Measurements from ENCODE around the gene SMS. TPM values are rescaled to one million over a fixed set of nuclear protein-coding genes. Genes with fewer than 3 reads are reported as not detected.
"Not testable (repeated sequence)": the region's sequence is repeated elsewhere in the genome, so short reads cannot be mapped to it uniquely, and the experiment has no call there.

Gene SMS
- 75.7 TPM for total RNA-seq

DNA sequence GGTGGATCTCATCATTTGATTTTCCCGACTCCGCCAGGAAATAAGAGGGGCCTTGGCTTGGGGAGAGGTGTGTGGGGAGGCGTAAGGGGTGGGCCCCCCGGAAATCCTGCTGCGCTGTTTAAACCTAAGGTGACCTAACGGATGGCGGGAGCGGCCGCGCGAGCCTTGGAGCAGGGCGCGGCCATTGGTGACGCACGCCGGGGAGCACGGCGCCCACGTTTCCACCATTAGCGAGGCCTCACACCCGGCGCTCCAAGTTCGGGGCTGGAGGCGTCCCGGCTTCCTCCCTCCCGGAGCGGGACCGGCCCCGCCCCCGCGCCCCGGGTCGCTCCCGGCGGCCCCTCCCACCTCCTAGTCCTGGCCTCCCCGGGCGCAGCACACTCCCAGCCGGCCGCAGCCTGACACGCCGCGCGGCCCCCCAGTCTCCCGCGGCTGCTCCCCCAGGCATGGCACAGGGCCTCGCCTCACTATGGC lies at the start of gene SMS:
Gene SMS, plus strand, starts transcription at position 354 of the 474 bp plus-strand sequence. Its CDS starts 116 bp downstream, at position 470.
- peak; percentile 85 for DNase-seq

DNA sequence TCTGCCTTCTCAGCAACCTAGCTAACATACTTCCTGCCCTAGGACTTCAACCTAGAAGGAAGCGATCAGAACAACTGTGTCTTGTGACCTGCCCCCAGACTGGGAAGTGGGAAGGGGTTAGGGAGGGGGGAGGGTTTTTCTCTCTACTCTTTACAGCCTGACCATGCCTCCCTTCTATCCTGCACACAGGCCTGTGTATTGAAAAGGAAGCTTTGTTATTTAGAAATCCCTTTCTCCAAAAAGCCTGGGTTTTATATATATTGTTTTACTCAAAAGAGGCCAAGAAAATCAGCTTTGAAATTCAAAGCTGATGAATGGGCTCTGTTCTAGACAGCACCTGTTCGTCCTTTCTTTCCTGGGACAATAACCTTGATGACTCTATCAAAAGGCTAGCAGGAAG lies 35.2 kb upstream of the SMS start:
- DNase-seq = no peak

DNA sequence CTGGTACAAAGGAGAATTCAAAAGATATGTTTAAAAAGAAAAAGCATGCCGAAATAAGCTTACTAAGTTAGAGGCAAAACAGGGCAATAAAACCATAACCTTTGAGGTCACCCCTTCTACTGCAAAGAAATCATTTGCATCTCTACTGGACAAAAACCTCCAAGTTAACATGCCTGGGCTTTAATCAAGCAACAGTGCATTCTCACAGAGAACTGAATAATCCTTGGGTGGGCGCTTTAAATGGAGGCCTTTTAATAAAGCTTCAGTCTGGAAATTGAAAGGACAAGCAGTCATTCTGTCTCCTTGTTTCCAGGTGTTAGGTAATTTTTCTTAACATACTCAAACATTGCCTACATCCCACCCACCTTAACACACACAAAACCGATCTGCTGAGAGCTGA lies 34.6 kb upstream of the SMS start:
- DNase-seq = no peak

DNA sequence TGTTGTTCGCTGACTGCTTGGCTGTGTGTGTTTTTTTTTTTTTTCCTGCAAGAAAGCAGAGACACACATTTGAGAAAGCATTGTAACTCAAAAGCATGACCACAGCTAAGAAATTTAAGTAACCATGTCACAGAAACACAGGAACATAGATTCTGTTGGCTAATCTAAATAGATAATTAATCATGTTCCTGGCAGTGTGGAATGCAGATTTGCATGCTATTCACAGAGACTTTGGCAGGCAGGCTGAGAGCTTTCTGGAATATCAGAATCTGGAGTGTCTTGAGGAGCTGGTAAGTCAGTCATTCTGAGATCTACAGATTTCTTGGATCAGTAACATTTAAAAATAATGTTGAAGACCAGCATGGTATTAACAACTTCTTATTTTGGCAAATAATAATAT lies 33.2 kb upstream of the SMS start:
- DNase-seq = peak; percentile 35

DNA sequence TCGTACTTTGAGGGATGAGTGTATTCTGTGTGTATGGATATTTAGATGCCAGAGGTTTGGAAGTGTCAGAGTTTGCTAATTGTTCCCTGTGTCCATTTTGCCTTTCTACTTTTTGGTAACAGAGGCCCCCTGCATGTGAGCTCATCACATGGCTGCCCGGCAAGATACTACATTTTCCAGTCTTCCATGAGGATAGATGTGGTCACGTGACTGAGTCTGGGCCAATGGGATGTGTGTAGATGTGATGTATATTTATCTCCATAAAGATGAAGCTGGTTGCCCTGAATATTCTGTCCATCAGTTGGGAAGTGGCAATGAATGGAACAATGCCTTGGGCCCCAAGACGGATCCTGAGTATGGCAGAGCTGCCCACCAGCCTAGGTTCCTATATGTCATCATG lies 29.0 kb upstream of the SMS start:
- DNase-seq = no peak

DNA sequence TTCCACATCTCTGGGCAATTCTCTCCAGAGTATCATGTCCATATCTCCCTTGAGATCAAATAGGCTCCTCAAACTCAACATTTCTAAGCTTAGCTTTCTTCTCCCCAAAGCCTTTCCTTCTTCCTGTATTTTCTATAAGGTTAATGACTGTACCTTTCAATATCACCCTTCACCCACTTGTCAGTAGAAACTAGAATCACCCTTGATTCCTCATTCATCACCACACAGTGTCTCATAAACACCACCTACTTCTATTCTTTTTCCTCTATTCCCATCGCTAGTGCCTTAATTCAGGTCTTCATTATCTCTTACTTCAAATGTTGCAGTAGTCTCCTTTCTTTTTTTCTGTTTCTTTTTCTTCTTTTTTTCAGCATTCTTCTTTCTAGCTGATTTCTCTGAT lies 28.3 kb upstream of the SMS start:
- DNase-seq = no peak

DNA sequence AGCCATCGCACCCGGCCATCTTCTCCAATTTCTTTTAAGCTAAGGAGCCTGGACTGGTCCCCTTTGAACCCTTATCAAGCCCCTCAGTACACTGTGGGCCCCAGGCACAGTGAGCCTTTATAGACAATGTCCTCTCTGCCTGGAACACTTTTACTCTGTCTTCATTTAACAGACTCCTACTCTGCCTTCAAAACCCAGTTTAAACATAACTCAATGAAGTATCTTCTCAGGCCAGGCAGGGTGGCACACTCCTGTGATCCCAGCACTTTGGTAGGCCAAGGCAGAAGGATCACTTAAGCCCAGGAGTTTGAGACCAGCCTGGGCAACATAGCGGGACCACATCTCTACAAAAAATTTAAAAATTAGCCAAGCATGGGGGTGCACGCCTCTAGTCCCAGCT lies 27.5 kb upstream of the SMS start:
- no peak for DNase-seq

DNA sequence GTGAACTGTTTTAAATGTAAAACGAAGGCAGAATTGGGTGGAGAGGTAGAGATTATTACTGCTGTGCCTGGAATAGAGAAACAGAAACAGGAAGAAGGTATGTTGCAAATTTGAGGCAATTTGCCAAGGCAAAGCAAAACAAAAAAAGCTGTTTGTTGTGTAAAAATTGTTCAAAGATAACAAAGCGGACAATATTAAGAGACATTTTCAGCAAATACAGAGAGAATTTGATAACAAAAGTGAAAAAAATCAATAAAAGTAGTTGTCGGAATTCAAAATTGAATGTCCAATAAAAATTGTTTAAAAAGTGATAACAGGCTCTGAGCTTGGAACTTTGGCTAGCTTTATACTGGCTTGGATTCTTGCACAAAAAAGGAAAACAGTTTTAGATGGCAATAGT lies 14.4 kb upstream of the SMS start:
- DNase-seq = no peak

DNA sequence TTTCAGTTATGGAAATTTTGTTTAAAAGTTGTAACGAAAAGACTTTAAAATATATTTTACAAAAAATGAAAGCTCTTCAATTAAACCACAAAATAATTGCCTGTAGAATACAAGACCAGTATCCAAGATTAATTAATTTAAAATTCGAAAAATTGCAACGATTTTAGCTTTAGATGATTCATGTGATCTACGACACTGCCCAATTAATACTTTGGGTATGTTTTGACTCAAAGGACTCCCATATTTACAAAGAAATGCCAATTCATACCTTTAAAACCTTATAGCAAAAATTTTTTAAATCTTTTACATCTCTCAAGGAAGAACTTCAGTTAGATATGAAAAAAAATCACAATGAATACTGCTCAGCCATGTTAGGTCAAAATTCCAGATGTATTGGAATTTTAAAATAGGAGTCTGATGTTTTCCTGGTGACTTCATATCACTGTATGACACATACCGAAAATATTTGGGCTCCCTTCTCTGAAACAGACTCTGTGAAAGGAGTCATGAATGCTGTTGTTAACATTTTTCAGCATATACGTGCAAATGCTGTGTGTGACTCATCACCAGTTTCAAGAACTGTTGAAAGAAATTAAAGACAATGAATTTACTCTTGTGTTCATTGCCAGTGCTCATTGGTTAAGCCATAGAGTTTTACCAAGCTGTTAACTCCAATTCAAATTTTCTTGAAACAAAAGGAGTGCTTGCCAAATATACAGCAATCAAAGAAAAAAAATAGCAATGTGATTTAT lies 13.8 kb upstream of the SMS start:
- peak; percentile 64 for DNase-seq

DNA sequence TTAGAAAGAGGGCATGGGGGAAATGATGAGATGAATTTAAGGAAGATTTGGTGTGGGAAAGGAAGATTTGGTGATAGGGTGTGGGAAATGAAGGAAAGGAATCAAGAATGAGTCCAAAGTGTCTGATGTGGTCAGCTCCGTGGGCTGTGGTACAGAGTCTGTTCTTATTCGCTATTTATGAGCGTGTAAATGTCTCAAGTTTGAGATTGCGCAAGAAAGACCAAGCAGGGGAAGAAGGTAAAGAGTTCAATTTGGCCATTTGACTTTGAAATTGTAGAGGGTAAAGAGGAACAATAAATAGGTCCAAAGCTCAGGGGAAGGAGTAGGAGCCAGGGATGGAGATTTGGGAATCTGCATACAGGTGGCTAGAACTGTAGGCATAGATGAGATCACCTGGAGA lies 11.3 kb upstream of the SMS start:
- DNase-seq = no peak

DNA sequence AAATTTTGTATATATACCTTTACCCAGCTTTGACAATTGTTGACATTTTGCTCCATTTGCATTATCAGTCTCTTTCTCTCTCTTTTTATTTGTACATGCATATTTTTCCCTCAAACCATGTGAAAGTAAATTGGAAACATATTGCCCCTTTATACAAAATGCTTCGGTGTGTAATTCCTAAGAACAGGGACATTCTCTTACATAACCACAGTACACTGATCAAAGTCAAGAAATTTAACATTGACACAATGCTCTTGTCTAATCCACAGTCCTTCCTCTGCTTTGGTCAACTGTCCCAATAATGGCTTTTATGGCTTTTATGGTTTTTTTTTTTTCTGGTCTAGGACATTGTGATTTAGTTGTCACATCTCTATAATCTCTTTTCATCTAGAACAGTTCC lies 9.5 kb upstream of the SMS start:
- no peak for DNase-seq

DNA sequence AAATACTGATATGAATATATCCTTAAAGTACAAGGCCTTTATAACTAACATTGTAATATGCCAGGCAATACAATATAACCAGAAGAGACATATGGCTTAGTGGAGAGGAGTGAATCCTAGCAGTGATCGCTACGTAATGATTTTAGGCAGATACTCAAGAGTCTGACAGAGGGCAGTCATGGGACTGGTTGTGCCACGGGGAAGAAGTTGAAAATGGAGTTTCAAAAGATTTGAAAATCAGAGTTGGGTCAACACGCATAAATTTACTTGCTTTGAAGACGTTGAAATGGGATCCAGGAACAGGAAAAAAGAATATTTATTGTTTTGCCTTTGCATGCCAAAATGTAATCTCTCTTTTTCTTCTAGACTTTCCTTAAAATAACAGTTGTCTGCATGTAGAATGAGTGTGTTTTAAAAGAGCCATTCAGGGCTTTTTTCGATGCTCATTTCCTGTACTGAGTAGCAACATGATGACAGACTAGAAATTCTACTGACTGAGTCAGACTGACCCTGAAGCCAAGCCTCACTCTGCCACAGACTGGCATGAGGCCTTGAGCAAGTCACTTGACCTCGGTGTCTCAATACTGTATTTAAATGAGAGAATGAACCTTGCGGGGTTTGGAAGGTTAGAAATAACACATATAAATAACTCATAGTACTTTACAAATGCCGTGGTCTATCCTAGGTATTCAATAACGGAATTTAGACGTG lies 8.1 kb upstream of the SMS start:
- DNase-seq = no peak

DNA sequence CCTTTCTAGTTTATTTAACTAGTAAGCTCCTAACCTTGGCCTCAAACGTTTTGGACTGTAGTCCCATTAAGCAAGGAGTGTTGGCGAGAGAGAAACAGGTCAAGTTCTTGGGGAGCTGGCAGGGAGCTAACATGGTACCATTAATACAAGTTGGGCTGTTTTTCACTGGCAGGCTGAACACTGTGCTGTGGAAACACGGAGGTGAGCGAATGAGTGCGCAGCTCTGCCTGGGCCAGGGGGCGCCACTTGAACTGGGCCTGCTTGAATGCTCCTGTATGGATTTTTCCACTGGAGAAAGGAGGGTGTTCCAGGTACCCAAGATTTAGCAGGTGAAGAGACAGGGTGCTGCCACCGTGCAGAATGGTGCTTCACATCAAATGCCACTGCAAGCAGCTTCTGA lies 7.4 kb upstream of the SMS start:
- no peak for DNase-seq

DNA sequence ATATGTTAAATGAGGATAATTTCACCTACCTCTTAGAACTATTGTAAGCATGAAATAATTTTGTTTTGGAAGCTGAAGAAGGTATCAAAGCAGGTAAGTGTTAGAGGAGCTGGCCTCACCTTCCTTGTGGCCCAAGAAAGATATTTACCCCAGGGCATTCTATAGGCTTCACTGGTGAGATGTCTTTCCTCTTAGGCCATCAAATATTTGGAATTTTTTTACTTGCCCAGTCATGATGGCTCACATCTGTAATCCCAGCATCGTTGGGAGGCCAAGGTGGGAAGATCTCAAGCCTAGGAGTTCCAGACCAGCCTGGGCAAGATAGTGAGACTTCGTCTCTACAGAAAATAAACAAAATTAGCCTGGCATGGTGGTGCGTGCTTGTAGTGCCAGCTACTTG lies 6.1 kb upstream of the SMS start:
- DNase-seq = no peak

DNA sequence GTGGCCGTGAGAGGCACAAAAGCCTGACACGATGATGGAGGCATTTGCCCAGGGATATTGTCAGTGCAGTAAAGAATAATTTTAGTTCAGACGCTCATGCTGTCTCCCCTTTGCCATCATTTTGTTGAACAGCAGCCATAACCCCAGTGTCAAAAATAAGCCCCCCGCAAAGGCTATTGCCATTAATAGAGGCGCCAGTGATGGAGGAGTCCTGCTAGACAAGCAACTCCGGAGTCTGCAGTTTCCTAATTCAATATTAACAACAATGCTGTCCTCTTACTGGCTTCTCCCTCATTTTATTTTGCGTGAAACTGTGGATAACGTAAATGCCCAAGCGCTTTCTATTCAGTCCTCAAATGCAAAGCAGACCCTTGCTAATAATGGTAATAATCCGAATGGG lies 603 bp upstream of the SMS start:
- DNase-seq = no peak

DNA sequence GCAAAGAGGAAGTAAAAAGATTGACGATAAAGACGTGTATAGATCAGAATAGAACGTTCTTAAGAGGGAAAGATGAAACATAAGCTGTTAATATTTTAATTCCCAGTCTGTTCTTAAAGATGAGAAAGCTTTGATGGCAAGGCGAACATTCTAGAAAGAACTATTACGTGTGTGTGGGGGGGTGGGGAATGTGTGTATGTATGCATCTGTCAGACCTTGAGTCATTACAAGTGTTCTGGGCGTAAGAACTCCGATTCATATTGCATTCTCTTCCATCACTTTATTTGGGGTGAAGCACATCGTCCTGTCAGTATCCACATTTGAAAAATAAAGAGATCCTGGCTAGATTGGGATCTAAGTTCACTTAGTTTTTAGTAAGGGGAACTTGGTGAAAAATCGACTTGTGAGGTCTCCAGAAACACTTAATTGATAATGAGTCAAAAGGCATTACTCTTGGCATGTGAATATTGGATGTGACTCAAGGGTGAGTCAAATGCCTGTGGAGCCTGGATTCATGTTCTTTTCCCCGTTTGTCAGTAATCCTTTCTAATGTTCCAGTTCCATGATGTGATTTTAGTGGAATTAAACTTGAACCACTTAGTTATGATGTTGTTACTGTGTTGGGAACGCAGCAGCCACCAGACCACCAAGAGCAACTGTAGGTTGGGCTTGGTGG lies 3.1 kb downstream of the SMS start:
- DNase-seq = peak; percentile 28

DNA sequence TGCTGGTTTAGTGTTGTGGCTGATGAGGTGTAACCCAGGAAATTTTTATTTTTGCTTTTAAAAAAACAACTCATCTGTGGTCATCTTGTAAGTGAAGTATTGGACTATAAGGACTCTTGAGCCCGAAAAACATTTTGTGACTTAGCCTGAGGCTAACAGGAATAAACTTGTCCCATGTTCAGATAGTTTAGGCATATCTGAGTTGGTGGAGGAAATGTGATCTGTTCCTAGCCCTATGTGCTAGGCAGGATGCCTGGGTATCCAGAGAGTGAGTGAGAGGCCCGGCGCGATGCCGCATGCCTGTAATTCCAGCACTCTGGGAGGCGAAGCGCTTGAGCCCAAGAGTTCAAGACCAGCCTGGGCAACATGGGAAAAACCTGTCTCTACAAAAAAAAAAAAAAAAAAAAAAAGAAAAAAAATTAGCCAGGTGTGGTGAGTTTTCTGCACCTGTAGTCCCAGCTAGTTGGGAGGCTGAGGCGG lies 3.7 kb downstream of the SMS start:
- DNase-seq = no peak

DNA sequence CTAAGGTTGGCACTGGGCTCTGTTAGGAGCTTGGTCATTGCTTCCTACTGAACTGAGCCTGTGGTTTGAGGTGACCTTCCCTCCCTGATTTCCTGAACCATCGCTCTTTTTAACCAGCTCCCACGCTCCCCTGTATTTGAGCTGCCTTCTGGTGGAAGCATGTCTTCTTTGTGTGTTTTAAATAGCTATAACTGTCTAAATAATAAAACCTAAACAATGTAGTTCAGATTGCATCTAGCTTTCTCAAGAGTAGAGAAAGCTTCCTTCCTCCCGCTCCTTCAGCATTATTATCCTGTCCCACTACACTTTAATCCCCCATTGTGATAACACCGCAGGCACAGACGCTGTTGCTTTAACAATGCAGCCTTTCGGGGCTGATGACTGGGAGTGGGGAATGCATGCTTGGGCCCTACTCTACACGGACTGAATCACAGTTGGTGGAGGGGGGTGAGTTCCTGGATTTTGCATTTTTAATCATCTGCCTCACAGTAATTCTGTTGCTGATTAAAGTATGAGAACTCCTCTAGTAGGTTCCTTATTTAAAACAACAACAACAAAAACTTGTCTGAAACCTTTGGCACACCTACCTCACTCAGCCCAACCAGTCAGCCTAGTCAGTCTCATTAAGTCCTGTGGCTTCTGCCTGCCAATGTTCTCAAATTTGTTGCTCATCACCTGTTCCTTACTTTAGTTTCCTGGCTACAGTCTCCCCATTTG lies 6.6 kb downstream of the SMS start:
- DNase-seq = peak; percentile 20

DNA sequence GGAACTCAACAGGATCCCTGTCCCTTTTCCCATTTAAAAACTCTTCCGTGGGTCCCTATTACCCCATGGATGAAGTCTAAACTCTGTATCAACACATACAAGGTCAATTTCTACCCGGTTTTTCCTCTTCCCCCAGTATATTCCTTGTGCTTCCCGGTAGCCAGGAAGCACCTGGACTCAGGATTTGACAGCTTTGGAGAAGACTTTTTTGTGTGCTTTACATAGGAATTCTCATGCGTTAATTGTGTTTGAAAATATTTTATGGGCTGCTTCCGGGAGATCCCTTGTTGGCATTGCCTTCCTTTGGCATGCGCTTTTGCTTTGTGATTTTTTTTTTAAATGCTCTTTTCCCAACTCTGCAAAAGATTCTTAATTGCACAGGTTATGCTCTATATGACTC lies 7.2 kb downstream of the SMS start:
- peak; percentile 9 for DNase-seq

DNA sequence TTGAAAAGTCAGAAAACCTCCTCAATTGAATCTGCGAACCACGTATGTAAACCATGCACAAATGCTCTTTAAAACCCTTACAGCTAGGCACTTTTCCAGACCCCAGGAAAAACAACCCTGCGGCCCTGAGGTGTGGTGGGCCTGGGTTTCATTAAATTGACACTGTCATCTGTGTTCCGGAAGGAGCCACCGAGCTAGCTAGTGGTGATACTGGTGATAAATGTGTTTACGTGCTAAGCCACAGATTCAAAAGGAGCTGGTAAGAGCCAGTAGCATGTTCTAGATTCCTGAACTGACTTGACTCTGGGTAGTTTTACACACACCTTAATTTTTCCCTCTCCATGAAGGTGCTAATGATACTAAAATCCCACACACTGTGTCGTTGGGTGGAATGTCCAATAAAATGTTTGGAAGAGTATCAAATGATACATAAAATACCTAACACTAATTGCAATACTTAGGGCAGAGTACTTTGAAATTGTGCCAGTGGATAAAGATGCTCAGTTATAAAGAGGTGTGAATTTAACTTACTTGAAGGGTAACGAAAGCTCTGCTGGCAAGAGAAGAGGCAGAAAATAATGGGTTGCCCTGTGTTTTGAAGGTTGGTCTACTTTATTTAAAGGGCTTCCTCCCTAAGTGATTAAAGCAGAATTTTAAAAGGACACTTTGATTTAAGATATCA lies 8.5 kb downstream of the SMS start:
- DNase-seq = no peak

DNA sequence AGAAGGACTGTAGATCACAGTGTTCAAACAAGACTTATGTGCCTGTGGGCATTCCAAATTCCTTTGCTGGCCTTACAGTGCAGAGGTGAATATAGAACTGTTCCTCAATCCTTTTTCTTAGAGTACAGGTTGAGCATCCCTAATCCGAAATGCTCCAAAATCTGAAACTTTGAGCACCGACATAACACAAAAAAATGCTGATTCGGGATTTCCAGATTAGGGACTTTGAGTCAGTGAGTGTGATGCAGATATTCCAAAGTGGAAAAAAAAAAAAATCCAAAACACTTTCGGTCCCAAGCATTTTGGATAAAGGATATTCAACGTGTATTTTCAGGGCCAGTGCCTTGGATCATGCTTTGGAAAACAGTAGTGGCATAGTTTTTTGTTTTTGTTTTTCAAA lies 9.2 kb downstream of the SMS start:
- no peak for DNase-seq

DNA sequence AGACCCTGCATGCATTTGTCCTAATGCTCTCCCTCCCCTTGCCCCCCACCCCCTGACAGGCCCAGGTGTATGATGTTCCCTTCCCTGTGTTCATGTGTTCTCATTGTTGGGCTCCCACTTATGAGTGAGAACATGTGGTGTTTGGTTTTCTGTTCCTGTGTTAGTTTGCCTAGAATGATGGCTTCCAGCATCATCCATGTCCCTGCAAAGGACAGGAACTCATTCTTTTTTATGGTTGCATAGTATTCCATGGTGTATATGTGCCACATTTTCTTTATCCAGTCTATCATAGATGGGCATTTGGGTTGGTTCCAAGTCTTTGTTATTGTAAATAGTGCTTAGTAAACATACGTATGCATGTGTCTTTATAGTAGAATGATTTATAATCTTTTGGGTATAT lies 10.0 kb downstream of the SMS start:
- not testable (repeated sequence) for DNase-seq
